ENCODE data around the gene NDUFA12. TPM values are rescaled to one million over a fixed set of nuclear protein-coding genes. Genes with fewer than 3 reads are reported as not detected.

The NDUFA12 gene
- total and polyA plus RNA-seq, 2 experiments from 2014 or later = 132 to 152 TPM

GRCh38 chr12:94925206-94925605, 78.3 kb downstream of the NDUFA12 start:
- H3K27me3 ChIP-seq = no peaks in the 10 kb centered on the region
- H3K4me1 ChIP-seq (ENCODE audit: insufficient read depth) = no peaks in the 10 kb centered on the region
- no peaks in the 10 kb centered on the region for H4K20me1 ChIP-seq (ENCODE audit: insufficient read depth, poor library complexity, severe bottlenecking)
- no peak overlapping the region for H2AFZ ChIP-seq
- DNase-seq (ENCODE audit: low spot score) = no peak
- no peaks in the 10 kb centered on the region for H3K9me3 ChIP-seq (ENCODE audit: low read depth)
- H3K9me2 ChIP-seq (replicated peaks; ENCODE audit: insufficient read depth) = no peaks in the 10 kb centered on the region
- H3K4me2 ChIP-seq = no peak overlapping the region
- TF ChIP-seq CTCF (IDR thresholded peaks at IDR 0.05; ENCODE audit: poor library complexity) = no peak
- TF ChIP-seq EZH2phosphoT487 (IDR thresholded peaks at IDR 0.05; ENCODE audit: low read depth, severe bottlenecking, unreplicated experiment) = no peak
- TF ChIP-seq EZH2 (IDR thresholded peaks at IDR 0.05; ENCODE audit: borderline replicate concordance) = no peak
- WGBS (ENCODE audit: low lambda C conversion rate, missing lambda C conversion rate) = 80% methylated on average over 4 of the region's 4 CpGs
- H3K4me3 ChIP-seq = no peak overlapping the region
- no peaks in the 10 kb centered on the region for H3K79me2 ChIP-seq
- H3K27ac ChIP-seq = no peak overlapping the region
- H3K36me3 ChIP-seq (replicated peaks; ENCODE audit: insufficient read depth, low read depth) = no peaks in the 10 kb centered on the region

GRCh38 chr12:94922561-94922960, 80.9 kb downstream of the NDUFA12 start:
- no peak for DNase-seq (ENCODE audit: low spot score)
- H3K9me2 ChIP-seq (replicated peaks; ENCODE audit: insufficient read depth) = no peaks in the 10 kb centered on the region
- no peaks in the 10 kb centered on the region for H3K36me3 ChIP-seq (replicated peaks; ENCODE audit: insufficient read depth, low read depth)
- H4K20me1 ChIP-seq (ENCODE audit: insufficient read depth, poor library complexity, severe bottlenecking) = no peaks in the 10 kb centered on the region
- 58% methylated on average over 4 of the region's 4 CpGs for WGBS (ENCODE audit: low lambda C conversion rate, missing lambda C conversion rate)
- no peak overlapping the region for H3K27ac ChIP-seq
- no peak overlapping the region for H3K4me3 ChIP-seq
- H3K4me1 ChIP-seq (ENCODE audit: insufficient read depth) = no peaks in the 10 kb centered on the region
- H3K9me3 ChIP-seq (ENCODE audit: low read depth) = no peaks in the 10 kb centered on the region
- no peak overlapping the region for H3K4me2 ChIP-seq
- TF ChIP-seq EZH2 (IDR thresholded peaks at IDR 0.05; ENCODE audit: borderline replicate concordance) = no peak
- TF ChIP-seq CTCF (IDR thresholded peaks at IDR 0.05; ENCODE audit: poor library complexity) = no peak
- TF ChIP-seq EZH2phosphoT487 (IDR thresholded peaks at IDR 0.05; ENCODE audit: low read depth, severe bottlenecking, unreplicated experiment) = no peak
- no peaks in the 10 kb centered on the region for H3K79me2 ChIP-seq
- no peak overlapping the region for H2AFZ ChIP-seq
- H3K27me3 ChIP-seq = no peaks in the 10 kb centered on the region

Other genes with a start within 250 kb of the NDUFA12 start
- 32.9 and 40.6 TPM in 2 replicates for gene NR2C1, start 69.9 kb upstream of the NDUFA12 start, total RNA-seq
- gene NR2C1, start 69.9 kb upstream of the NDUFA12 start, polyA plus RNA-seq = 28.4 and 29.7 TPM in 2 replicates
- gene FGD6, start 213.8 kb upstream of the NDUFA12 start, total RNA-seq = 17.2 and 21.4 TPM in 2 replicates
- gene FGD6, start 213.8 kb upstream of the NDUFA12 start, polyA plus RNA-seq = 4.7 and 10.4 TPM in 2 replicates
- gene VEZT, start 214.1 kb upstream of the NDUFA12 start, total RNA-seq = 83.2 and 84.2 TPM in 2 replicates
- 37.9 and 48.9 TPM in 2 replicates for gene VEZT, start 214.1 kb upstream of the NDUFA12 start, polyA plus RNA-seq